Measurements from ENCODE around the gene CRACR2A.

DNA sequence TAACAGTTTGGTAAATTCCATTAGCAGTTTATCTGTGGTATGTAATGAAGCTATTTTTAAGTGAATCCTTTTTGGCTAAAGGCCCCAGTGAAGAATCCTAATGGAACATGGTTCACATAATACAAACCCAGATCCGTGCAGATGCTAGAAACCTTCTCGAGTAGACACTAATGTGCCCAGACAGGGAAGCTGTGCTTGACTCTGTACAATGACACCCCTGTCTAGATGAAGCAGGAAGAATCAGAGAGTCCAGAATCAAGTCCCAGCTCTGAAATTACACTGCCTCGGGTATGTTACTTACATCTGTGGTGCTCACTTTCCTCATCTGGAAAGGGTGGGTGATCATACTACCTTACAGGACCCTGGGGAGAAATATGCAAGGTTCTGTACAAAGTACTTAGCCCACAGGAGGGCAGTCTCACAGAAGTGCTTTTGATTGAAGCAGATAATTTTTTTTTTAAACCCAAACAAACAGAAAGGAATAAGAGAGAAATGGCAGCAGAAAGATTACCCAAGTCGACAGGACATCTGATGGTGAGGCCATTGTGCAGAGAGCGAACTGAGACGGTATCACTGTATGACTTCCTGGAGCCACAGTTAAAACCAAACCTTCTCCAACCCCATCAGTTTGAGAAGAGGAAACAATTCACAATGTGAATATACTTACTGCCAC lies 8.5 kb downstream of the CRACR2A start:
- TF ChIP-seq CTCF (IDR thresholded peaks at IDR 0.05 in 4 of 5, conservative IDR thresholded peaks at IDR 0.05 in 1 of 5): no peak
- no peak for TF ChIP-seq POLR2A (IDR thresholded peaks at IDR 0.05)
